ENCODE measurements around the gene COL27A1.
A peak's percentile ranks its signal among the peaks of the same experiment; 100 is the strongest.

The COL27A1 gene

DNA sequence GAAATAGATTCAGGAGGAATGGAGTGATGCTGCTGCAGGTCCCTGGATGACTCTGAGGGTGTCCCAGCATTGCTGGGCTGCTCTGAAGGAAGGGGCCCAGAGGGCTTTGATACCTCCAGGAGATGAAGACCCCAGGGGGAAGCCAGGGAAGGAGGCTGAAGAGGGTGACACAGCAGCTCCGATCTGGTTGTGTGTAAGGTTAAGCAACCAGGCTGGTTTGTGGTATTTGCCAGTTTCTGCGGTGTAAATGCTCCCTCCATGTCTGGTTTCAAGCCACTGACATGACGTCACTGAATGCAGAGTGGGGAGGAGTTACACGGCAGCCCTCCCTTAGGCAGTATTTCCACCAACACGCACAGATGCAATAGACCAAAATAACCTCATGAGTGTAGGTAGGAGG is 127.6 kb downstream of the COL27A1 start:
- no peak for DNase-seq

DNA sequence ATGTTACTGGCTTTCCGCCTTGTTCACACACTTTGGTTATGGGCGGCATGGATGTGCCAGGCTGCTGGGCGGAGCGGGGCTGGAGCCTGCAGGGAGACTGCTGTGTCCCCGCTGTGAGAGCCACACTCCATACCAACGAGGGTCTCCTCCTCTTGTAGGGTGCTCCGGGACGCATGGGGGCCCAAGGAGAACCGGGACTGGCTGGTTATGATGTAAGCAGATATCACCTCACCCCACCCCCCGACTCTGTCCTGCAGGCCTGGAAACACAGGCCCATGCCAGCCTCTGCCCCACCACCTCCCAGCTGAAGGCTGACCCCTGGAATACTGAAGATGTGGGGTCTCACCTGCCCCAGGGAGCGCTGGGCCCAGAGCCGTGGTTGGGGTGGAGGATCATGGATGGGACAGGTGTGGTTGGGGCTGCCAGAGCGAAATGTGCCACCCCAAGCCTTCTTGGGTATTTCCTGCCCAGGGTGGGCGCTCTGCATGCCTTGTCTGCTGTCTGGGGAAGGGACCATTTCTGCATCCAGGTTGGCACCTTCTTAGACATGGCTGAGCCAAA is 128.3 kb downstream of the COL27A1 start:
- no peak for TF ChIP-seq GATA1 (IDR thresholded peaks at IDR 0.05; ENCODE audit: low read depth, low read length)
- no peak for TF ChIP-seq POLR2A (IDR thresholded peaks at IDR 0.05; ENCODE audit: low read length)

More for the DNA sequence above, 127.6 kb downstream of the COL27A1 start:
- no peak for TF ChIP-seq GATA1 (IDR thresholded peaks at IDR 0.05; ENCODE audit: low read depth, low read length)
- TF ChIP-seq POLR2A (IDR thresholded peaks at IDR 0.05; ENCODE audit: low read length): no peak

DNA sequence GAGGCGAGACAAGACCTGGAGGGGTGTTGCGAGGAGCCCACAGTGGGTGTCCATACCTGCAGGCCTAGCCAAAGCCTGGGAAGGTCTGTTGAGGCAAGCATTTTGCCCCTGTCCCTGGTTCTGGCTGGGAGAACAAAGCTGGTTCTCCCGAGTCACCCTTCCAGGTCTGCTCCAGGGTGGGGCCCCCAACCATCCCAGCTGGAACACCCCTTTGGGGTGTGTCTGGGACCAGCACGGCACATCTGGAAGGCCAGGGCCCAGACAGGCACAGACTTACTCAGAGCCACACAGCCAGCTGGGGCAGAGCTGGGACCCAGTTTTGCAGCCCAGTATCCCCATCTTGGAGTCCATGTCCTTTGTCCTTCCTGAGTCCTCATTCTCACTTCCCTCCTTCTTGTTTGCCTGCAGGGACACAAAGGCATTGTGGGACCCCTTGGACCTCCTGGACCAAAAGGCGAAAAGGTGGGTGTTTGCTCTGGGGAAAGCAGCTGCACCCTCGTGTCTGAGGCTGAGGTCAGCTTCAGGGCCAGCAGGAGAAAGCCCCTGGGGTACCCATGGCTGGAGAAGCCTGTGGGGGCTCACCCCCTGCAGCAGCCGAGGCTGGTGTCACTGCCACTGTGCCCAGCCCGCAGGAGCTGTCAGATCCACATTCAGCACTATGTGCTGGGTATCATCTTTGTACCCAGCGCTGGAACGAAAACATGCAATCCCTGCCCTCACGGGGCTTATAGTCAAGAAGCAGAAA is 129.2 kb downstream of the COL27A1 start:
- no peak for DNase-seq
- no peak for TF ChIP-seq GATA1 (IDR thresholded peaks at IDR 0.05; ENCODE audit: low read depth, low read length)
- no peak for TF ChIP-seq POLR2A (IDR thresholded peaks at IDR 0.05; ENCODE audit: low read length)

More for the DNA sequence above, 128.3 kb downstream of the COL27A1 start:
- DNase-seq: no peak

DNA sequence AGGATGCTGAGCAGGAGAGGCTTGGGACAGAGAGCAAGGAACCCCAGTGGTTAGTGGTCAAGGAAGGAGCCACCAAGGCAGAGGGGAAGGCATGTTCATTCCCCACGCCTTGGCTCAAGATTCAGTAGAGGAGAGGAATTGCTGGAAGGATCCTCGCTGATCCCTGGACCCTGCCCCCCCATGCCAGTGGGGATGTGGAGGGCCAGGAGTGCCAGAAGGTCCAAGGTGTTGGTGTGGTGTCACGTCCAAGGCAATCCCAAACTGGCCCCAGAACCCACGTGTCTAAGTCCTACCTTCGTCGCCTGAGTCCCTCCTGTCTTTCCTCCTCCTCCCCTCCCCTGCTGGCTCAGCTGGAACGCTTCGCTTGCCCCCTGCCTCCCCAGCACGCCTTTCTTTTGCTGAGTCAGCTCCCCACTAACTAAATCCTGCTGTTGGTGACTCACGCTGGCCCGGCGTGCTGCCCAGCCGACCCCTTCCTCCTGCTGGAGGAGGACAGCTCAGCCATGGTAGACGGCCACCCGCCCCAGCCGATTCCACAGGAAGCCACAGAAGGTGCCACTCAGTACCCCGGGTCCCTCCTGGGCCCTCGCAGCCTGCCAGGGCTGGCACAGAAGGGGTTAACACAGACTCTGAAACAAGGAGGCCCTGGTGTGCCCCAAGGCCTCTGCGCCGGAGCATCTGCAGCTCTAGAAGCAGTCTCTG is 130.0 kb downstream of the COL27A1 start:
- DNase-seq: no peak
- TF ChIP-seq POLR2A (IDR thresholded peaks at IDR 0.05; ENCODE audit: low read length) (no peak), GATA1 (IDR thresholded peaks at IDR 0.05; ENCODE audit: low read depth, low read length) (no peak)

DNA sequence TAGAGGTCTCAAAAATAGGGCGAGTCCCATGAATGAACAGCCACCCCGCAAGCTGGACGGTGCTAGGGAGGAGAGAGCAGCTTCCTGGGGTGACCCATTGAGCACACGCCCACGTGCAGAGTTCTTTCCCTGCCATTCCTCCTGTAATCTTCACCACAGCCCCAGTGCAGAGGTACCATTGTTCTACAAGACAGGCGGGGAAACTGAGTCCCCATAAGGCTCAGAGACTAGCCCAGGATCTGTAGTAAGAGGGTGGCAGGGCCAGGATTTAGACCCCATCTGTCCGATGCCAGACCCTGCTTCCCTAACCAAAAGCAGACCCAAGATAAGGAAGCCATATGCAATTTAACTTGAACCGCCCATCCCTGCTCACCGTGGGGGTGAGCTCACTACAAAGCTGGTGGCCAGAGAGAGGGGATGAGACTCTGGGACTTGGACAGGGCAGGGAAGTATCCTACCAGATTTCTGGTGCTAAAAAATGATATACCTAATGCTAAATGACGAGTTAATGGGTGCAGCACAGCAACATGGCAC is 130.9 kb downstream of the COL27A1 start:
- no peak for DNase-seq
- TF ChIP-seq POLR2A (IDR thresholded peaks at IDR 0.05; ENCODE audit: low read length): no peak
- TF ChIP-seq GATA1 (IDR thresholded peaks at IDR 0.05; ENCODE audit: low read depth, low read length): no peak

DNA sequence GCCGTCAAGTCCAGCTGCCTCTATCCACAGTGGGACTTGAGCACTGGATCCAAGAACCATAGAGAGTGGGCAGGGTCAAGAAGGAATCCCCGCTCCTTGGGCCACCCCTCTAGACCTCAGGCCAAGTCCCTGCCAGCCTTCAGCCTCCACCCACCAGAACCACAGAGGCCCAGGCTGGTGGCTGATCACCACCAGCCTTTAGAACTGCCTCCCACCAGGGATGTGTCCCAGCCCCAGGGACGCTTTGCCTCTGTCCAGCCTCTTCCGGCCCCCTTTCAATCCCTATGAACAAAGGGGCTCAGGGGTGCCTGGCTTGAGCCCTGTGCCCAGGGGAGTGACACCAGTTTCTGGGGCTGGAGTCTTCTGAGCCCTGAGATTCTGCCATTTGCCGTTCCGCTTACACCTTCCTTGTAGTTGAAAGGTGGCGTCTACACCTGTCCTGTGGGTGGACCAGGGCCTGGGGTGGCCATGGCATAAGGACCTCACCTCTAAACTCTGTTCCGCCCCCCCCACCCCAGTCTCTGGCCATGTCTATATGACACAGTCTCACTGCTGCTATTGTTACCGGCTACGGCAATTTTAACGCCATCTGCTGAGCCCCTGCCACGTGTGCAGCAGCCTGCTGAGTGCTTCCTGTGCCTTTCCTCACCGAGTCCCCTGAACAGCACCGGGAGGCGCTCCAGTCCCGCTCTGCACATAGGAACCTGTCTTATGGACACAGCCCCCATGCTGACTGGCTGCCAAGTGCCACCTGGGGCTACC is 131.8 kb downstream of the COL27A1 start:
- no peak for TF ChIP-seq GATA1 (IDR thresholded peaks at IDR 0.05; ENCODE audit: low read depth, low read length)
- no peak for TF ChIP-seq POLR2A (IDR thresholded peaks at IDR 0.05; ENCODE audit: low read length)
- no peak for DNase-seq

DNA sequence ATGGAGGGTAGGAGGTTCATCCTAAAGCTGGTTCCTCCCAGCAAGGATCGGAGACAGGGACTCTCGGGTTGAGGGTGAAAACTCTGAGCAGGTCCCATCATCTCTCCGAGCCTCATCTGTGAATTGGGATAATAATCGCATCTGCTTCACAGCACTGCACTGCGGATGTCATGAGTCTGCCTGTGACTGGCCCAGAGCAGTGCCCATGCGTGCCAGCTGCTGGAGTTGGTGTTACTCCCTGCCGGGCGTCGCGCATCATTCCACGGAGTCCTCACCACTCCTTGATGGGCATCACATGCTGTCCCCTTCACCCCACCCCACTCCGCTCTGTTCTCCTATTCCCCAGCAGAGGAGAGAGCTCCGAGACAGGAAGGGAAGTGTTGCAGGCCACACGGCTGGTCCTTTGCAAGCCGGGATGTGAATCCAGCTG is 132.4 kb downstream of the COL27A1 start:
- TF ChIP-seq POLR2A (IDR thresholded peaks at IDR 0.05; ENCODE audit: low read length) (no peak), GATA1 (IDR thresholded peaks at IDR 0.05; ENCODE audit: low read depth, low read length) (no peak)
- DNase-seq: no peak

DNA sequence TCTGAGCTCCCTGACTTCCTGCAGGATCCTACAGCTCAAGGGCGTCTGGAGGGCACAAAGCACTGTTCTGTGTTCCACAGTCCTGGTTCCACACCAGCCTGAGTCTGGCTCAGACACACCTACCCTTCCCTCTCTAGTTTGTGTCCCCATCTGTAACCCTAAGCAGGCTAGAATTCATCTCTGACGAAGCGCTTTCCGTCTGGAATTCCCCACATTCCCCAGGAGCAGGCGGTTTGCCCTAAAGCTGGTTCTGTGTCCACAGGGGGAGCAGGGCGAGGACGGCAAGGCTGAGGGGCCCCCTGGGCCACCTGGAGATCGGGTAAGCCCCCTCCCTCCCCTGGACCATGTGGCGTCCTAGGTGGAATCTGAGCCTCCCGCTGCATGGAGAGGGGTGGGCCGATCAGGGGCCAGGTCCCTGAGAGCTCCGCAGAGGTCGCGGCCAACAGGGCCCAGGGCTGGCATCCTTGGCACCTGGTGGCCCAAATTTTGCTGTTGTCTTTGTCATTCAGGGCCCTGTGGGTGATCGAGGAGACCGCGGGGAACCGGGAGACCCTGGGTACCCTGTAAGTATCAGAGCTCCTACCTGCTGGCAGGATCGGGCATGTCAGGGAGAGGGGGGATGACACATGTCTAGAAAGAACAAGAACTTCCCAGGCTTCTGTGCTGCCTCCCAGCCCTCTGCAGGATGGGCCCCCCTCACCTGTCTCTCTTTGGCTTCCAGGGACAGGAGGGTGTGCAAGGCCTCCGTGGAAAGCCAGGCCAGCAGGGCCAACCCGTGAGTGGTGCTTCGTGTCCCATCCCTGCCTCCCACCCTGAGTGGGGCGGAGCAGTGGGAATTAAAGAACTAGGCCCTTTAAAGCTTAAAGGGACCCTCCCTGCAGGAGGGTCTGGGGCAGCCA is 133.1 kb downstream of the COL27A1 start:
- TF ChIP-seq GATA1 (IDR thresholded peaks at IDR 0.05; ENCODE audit: low read depth, low read length) (no peak), POLR2A (IDR thresholded peaks at IDR 0.05; ENCODE audit: low read length) (no peak)
- no peak for DNase-seq

DNA sequence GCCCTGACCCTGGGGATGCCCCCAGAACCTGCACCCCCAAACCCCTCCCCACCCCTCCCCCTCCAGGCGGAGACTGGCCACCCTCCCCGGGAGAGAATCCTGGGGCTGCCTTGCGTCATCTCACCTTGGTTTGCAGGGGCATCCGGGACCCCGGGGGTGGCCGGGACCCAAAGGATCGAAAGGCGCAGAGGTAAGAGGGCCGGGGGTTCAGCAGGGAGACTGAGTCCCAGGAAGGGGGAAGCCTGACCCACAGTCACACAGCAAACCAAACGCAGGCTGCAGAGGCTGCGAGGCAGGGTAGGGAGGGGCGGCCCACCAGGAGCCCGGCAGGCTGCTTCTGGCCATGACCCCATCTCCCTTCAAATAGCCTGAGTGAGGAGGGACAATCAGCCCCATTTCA is 133.8 kb downstream of the COL27A1 start:
- DNase-seq: no peak
- no peak for TF ChIP-seq GATA1 (IDR thresholded peaks at IDR 0.05; ENCODE audit: low read depth, low read length)
- TF ChIP-seq POLR2A (IDR thresholded peaks at IDR 0.05; ENCODE audit: low read length): no peak

DNA sequence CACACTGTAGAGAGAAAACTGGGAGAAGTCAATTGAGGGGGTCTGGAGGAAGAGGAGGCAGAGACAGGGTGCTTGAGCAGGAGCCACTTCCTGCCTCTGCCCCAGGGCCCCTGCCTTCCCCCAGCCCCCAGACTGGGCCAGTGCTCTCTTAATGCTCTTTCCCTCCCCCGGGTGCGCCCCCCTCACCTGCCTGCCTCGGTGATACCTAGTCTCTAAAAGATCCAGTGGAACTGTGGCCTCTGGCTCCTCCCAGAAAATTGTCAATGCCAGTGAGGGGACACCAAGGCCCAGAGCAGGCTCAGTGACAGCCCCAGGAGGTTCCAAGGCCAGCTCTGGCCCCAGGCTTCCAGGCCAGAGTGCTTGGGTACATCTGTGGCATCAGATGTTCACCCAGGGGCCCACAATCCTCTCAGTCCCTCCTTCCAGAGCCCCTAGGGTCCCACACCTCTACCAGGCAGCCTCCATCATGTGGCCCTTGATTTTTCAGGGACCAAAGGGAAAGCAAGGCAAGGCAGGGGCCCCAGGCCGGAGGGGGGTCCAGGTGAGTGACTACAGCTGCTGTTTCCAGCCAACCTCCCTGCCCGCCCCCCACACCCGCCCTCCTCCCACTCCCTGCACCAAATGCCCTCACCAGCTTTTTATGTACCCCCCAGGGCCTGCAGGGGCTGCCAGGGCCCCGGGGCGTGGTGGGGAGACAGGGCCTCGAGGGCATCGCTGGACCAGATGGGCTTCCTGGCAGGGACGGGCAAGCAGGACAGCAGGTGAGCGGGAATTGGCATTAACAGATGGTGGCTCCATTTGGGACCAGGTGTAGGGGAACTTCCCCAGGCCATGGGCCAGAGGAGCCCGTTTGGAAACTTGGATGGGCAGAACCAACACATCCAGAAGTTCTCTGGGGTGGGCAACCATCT is 134.5 kb downstream of the COL27A1 start:
- TF ChIP-seq GATA1 (IDR thresholded peaks at IDR 0.05; ENCODE audit: low read depth, low read length) (no peak), POLR2A (IDR thresholded peaks at IDR 0.05; ENCODE audit: low read length) (no peak)
- DNase-seq: no peak

DNA sequence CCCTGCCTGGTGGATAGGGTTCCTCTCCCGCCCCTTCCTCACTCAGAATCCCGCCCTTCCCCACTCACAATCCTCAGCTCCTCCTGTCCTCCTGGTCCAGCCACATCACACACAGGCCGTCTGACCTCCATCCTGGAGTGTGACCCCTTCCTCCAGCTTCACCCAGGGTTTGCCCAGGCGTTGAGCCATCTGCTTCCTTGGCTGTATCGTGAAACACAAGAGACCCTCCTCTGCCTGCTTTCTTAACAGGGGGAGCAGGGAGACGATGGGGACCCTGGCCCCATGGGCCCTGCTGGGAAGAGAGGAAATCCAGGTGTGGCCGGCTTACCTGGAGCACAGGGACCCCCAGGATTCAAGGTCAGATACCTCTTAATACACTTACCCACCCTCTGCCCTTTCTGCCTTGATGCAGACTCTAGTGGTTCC is 135.2 kb downstream of the COL27A1 start:
- TF ChIP-seq POLR2A (IDR thresholded peaks at IDR 0.05; ENCODE audit: low read length) (no peak), GATA1 (IDR thresholded peaks at IDR 0.05; ENCODE audit: low read depth, low read length) (no peak)
- DNase-seq: no peak

DNA sequence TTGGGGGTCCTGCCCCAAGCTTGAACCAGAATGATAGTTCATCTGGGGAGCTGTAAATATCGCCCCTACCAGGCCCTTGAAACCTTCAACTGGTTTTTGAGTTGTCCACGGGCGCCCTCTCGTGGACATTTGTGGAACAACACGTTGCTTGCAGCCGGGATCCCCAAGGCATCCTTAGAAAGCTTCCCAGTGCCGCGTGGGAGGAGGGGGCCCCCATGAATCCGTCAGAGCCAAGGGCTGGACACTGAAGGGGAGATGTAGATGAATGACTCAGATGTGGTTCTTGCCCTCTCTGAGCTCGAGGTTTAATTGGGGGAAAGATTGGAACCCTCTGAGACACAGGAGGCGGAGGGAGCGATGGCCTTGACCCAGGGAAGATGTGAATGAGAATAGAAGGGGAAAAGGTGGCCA is 135.7 kb downstream of the COL27A1 start:
- no peak for TF ChIP-seq GATA1 (IDR thresholded peaks at IDR 0.05; ENCODE audit: low read depth, low read length)
- DNase-seq: peak; percentile 51 to 78

Measured in erythroblast (primary cell).